ENCODE results near the gene FYB1.

FYB1 gene

GRCh38 chr5:39059064-39059463 lies 160.3 kb downstream of the FYB1 start:
- TF ChIP-seq CTCF (conservative IDR thresholded peaks at IDR 0.05; ENCODE audit: low read length), result no peak
- no peak for TF ChIP-seq EZH2phosphoT487 (IDR thresholded peaks at IDR 0.05; ENCODE audit: borderline replicate concordance)
- no peaks in the 10 kb centered on the region for H3K9me3 ChIP-seq (ENCODE audit: insufficient read depth, low read depth, low read length)
- peaks cover 76% of the 10 kb centered on the region for H4K20me1 ChIP-seq (ENCODE audit: insufficient read depth, low read length, poor library complexity, severe bottlenecking)
- peak overlapping the region; percentile 69 for H3K4me2 ChIP-seq (ENCODE audit: low read depth, low read length, poor library complexity, severe bottlenecking)
- H2AFZ ChIP-seq (ENCODE audit: low read length), result no peak overlapping the region
- peaks cover 60% of the 10 kb centered on the region for H3K4me1 ChIP-seq (ENCODE audit: insufficient read depth, low read length, poor library complexity, severe bottlenecking)
- no peaks in the 10 kb centered on the region for H3K9me2 ChIP-seq (replicated peaks; ENCODE audit: low read depth, low read length)
- no peak overlapping the region for H3K9ac ChIP-seq (ENCODE audit: low read depth, low read length, poor library complexity, severe bottlenecking)
- no peaks in the 10 kb centered on the region for H3K27me3 ChIP-seq (ENCODE audit: insufficient read depth, low read length, poor library complexity, severe bottlenecking)
- no peak overlapping the region for H3K4me3 ChIP-seq (ENCODE audit: low read length, poor library complexity, severe bottlenecking)
- H3F3A ChIP-seq (ENCODE audit: low read depth), result no peaks in the 10 kb centered on the region
- H3K79me2 ChIP-seq (ENCODE audit: insufficient read depth, low read length), result peaks cover 96% of the 10 kb centered on the region
- H3K36me3 ChIP-seq (ENCODE audit: insufficient read depth, low read length), result 0 out of 2 replicates have a peak, but pooled peaks cover 9% of the 10 kb centered on the region

- no peaks in the 10 kb centered on the region for H3K9me2 ChIP-seq (replicated peaks; ENCODE audit: low read depth, low read length)
- H3K9me3 ChIP-seq (ENCODE audit: insufficient read depth, low read depth, low read length), result no peaks in the 10 kb centered on the region
- peak overlapping the region; percentile 54 for H3K9ac ChIP-seq (ENCODE audit: low read depth, low read length, poor library complexity, severe bottlenecking)
- no peak overlapping the region for H2AFZ ChIP-seq (ENCODE audit: low read length)
- H3K4me2 ChIP-seq (ENCODE audit: low read depth, low read length, poor library complexity, severe bottlenecking), result peak overlapping the region; percentile 69
- peak overlapping the region; percentile 60 for H3K4me3 ChIP-seq (ENCODE audit: low read length, poor library complexity, severe bottlenecking)
- no peaks in the 10 kb centered on the region for H3K27me3 ChIP-seq (ENCODE audit: insufficient read depth, low read length, poor library complexity, severe bottlenecking)
- no peak for TF ChIP-seq CTCF (conservative IDR thresholded peaks at IDR 0.05; ENCODE audit: low read length)
- no peak for TF ChIP-seq EZH2phosphoT487 (IDR thresholded peaks at IDR 0.05; ENCODE audit: borderline replicate concordance)
- H3K36me3 ChIP-seq (ENCODE audit: insufficient read depth, low read length), result 0 out of 2 replicates have a peak, but pooled peaks cover 9% of the 10 kb centered on the region
- peaks cover 57% of the 10 kb centered on the region for H3K4me1 ChIP-seq (ENCODE audit: insufficient read depth, low read length, poor library complexity, severe bottlenecking)
- peaks cover 92% of the 10 kb centered on the region for H3K79me2 ChIP-seq (ENCODE audit: insufficient read depth, low read length)
- H3F3A ChIP-seq (ENCODE audit: low read depth), result no peaks in the 10 kb centered on the region
- peaks cover 69% of the 10 kb centered on the region for H4K20me1 ChIP-seq (ENCODE audit: insufficient read depth, low read length, poor library complexity, severe bottlenecking)
These were observed 161.0 kb downstream of the FYB1 start for GRCh38 chr5:39058178-39058921.

- Histone ChIP-seq H3F3A (ENCODE audit: low read depth) (no peaks in the 10 kb centered on the region), H3K79me2 (ENCODE audit: insufficient read depth, low read length) (peaks cover 92% of the 10 kb centered on the region), H3K4me2 (ENCODE audit: low read depth, low read length, poor library complexity, severe bottlenecking) (peak overlapping the region; percentile 69), H3K9me2 (replicated peaks; ENCODE audit: low read depth, low read length) (no peaks in the 10 kb centered on the region), H3K27me3 (ENCODE audit: insufficient read depth, low read length, poor library complexity, severe bottlenecking) (no peaks in the 10 kb centered on the region), H3K36me3 (ENCODE audit: insufficient read depth, low read length) (0 out of 2 replicates have a peak, but pooled peaks cover 9% of the 10 kb centered on the region), H3K4me1 (ENCODE audit: insufficient read depth, low read length, poor library complexity, severe bottlenecking) (peaks cover 51% of the 10 kb centered on the region), H4K20me1 (ENCODE audit: insufficient read depth, low read length, poor library complexity, severe bottlenecking) (peaks cover 69% of the 10 kb centered on the region), H3K4me3 (ENCODE audit: low read length, poor library complexity, severe bottlenecking) (peak overlapping the region; percentile 60), H3K9me3 (ENCODE audit: insufficient read depth, low read depth, low read length) (no peaks in the 10 kb centered on the region), H3K9ac (ENCODE audit: low read depth, low read length, poor library complexity, severe bottlenecking) (peak overlapping the region; percentile 54), H2AFZ (ENCODE audit: low read length) (no peak overlapping the region)
- TF ChIP-seq EZH2phosphoT487 (IDR thresholded peaks at IDR 0.05; ENCODE audit: borderline replicate concordance) (no peak), CTCF (conservative IDR thresholded peaks at IDR 0.05; ENCODE audit: low read length) (no peak)
These were observed 161.6 kb downstream of the FYB1 start for GRCh38 chr5:39057734-39058133.

All from Loucy (cell line).